ENCODE data around the gene POU3F3. TPM values are rescaled to one million over a fixed set of nuclear protein-coding genes. Genes with fewer than 3 reads are reported as not detected.
A peak's percentile ranks its signal among the peaks of the same experiment; 100 is the strongest.

Gene POU3F3
- total and polyA plus RNA-seq, 12 donors: 0.03 to 0.18 (median 0.11) TPM; not detected in 4

- no peak for TF ChIP-seq CTCF (IDR thresholded peaks at IDR 0.05)
- TF ChIP-seq POLR2A (IDR thresholded peaks at IDR 0.05): no peak
- intact Hi-C loops (cut with DNase I): no loop called here
- no peaks in the 10 kb centered on the region for H3K36me3 ChIP-seq (replicated peaks in 1 of 2)
- no peak for DNase-seq
- peaks cover 0 to 25% of the 10 kb centered on the region in 2 donors for H3K4me1 ChIP-seq (replicated peaks in 1 of 2)
- 14 to 17% (median 15%) methylated on average over 33 of the region's 33 CpGs for WGBS, 4 donors
- H3K27me3 ChIP-seq: peaks cover 84% of the 10 kb centered on the region
- H3K9me3 ChIP-seq (replicated peaks in 1 of 3): no peaks in the 10 kb centered on the region
- no peak overlapping the region for H3K27ac ChIP-seq
- peak overlapping the region in 1 of 4 donors; percentile 5 for H3K4me3 ChIP-seq
These were observed 3.5 kb downstream of the POU3F3 start for GRCh38 chr2:104857262-104858005.

- H3K4me1 ChIP-seq (replicated peaks in 1 of 2): peaks cover 0 to 22% of the 10 kb centered on the region in 2 donors
- no peak overlapping the region for H3K27ac ChIP-seq
- H3K36me3 ChIP-seq (replicated peaks in 1 of 2): no peaks in the 10 kb centered on the region
- intact Hi-C loops (cut with DNase I): no loop called here
- TF ChIP-seq CTCF (IDR thresholded peaks at IDR 0.05) (no peak), POLR2A (IDR thresholded peaks at IDR 0.05) (no peak)
- 17 to 23% (median 18%) methylated on average over 18 of the region's 18 CpGs for WGBS, 4 donors
- H3K9me3 ChIP-seq (replicated peaks in 1 of 3): no peaks in the 10 kb centered on the region
- H3K27me3 ChIP-seq: peaks cover 88% of the 10 kb centered on the region
- H3K4me3 ChIP-seq: peak overlapping the region in 1 of 4 donors; percentile 5
- DNase-seq: no peak
These were observed 4.4 kb downstream of the POU3F3 start for GRCh38 chr2:104858006-104858978.

GRCh38 chr2:104859291-104859765 is 5.4 kb downstream of the POU3F3 start:
- intact Hi-C loops (cut with DNase I): no loop called here
- no peaks in the 10 kb centered on the region for H3K36me3 ChIP-seq (replicated peaks in 1 of 2)
- TF ChIP-seq CTCF (IDR thresholded peaks at IDR 0.05) (no peak), POLR2A (IDR thresholded peaks at IDR 0.05) (no peak)
- 12 to 14% (median 13%) methylated on average over 5 of the region's 5 CpGs for WGBS, 4 donors
- DNase-seq: no peak
- peaks cover 88% of the 10 kb centered on the region for H3K27me3 ChIP-seq
- no peak overlapping the region for H3K27ac ChIP-seq
- H3K4me1 ChIP-seq (replicated peaks in 1 of 2): peaks cover 0 to 16% of the 10 kb centered on the region in 2 donors
- H3K4me3 ChIP-seq: no peak overlapping the region
- no peaks in the 10 kb centered on the region for H3K9me3 ChIP-seq (replicated peaks in 1 of 3)

Data from adrenal gland (tissue), 12 donors.